Peyer's patch (tissue), 4 donors: ENCODE results near the gene MEG3. TPM values are rescaled to one million over a fixed set of nuclear protein-coding genes. Genes with fewer than 3 reads are reported as not detected.

Experiments
- DNase-seq, 3 donors: peaks; one replicate each; pipeline ENCODE4 v3.0.0-alpha.2; 2017 to 2019
- H3K27ac ChIP-seq, 4 donors: fragments of 200-600 bp; sonication (generic); one replicate each; pipeline ENCODE4 v1.5.1; 2016 to 2019
- H3K27me3 ChIP-seq, 2 donors: fragments of 200-600 bp; sonication (generic); one replicate each; pipeline ENCODE4 v1.5.1; 2019
- H3K36me3 ChIP-seq, 3 donors: fragments of 200-600 bp; sonication (generic); one replicate each; pipeline ENCODE4 v1.5.1; 2016 to 2019
- H3K4me1 ChIP-seq, 4 donors: fragments of 200-600 bp; sonication (generic); one replicate each; pipeline ENCODE4 v1.5.1; 2016 to 2019
- H3K4me3 ChIP-seq, 4 donors: fragments of 200-600 bp; sonication (generic); 1 replicate in 3 of 4; 2 replicates in 1 of 4; pipeline ENCODE4 v1.5.1; 2016 to 2019; ENCODE audit warnings: mild to moderate bottlenecking in 1 of 4
- H3K9me3 ChIP-seq, 4 donors: fragments of 200-600 bp; sonication (generic); one replicate each; pipeline ENCODE4 v1.5.1; 2016 to 2019; ENCODE audit warnings: mild to moderate bottlenecking in 1 of 4
- POLR2A ChIP-seq, 2 donors: fragments of 450-650 bp; IDR thresholded peaks; one replicate each; pipeline ENCODE4 v1.5.1; 2017; ENCODE audit warnings: antibody characterized with exemption in 2 of 2, mild to moderate bottlenecking in 2 of 2, moderate library complexity in 2 of 2
- total RNA-seq, 4 donors: library from RNA; depleted of rRNA; stranded (reverse); fragments of >200 nt; gene quantifications; one replicate each; pipeline ENCODE4 v1.1.0, GENCODE V29; 2016
- TF ChIP-seq, protein P1 (sequence below), 6 experiments: fragments of 450-650 bp in 4 of 6; fragments of 200-600 bp in 2 of 6; sonication (generic) in 1 of 6; IDR thresholded peaks; one replicate each; pipeline ENCODE4 v1.5.1; 2017 to 2019; ENCODE audit warnings: antibody characterized with exemption in 6 of 6, mild to moderate bottlenecking in 3 of 6, moderate library complexity in 1 of 6

Gene MEG3
- total RNA-seq, 4 donors from 2014 or later, result 5.8 to 135 (median 33.8) TPM

DNA sequence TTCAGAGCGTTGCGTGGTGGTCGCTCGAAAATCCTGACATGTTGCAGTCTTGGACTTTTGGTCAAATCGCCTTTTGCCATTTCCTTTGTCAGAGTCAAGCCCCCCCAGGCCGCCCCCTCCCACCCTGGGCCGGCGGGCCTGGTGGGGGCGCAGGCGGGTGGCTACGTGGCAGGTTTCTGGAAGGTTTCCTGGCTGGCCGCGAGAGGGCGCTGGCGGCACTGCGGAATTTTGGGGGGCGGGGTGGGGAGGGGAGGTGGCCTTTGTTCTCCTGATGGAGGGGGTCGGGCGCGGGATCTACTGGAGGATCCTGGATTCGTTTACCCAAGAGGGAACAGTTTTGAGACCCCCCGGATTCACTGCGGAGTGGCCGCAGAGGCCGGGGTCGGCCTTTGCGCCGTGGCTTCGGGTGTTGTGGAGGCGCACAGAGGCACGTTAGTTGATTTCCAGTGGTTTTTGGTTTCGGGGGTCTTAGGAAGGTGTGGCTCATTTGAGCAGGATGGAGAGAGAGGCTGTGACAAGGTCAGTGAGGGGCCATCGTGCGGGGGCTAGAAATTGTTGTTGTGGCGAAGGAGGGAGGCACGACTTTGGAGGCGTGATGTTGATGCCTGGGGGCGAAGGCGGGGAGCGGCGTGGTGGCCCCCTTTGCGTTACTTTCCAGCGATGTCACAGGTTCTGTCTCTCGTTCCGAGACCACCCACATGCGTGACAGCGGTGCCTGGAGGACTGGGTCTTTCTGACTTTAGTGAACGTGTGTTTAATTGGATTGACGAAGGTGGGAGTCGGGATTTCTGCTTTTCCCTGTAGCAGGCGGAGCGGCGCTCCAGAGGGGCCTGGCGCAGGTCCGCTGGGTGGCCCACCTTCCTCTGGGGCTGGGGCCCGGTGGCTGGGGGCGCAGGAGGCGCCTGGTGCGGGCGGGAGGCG is 1.4 kb downstream of the MEG3 start:
- TF ChIP-seq POLR2A (IDR thresholded peaks at IDR 0.05), result no peak
- TF ChIP-seq, protein P1, sequence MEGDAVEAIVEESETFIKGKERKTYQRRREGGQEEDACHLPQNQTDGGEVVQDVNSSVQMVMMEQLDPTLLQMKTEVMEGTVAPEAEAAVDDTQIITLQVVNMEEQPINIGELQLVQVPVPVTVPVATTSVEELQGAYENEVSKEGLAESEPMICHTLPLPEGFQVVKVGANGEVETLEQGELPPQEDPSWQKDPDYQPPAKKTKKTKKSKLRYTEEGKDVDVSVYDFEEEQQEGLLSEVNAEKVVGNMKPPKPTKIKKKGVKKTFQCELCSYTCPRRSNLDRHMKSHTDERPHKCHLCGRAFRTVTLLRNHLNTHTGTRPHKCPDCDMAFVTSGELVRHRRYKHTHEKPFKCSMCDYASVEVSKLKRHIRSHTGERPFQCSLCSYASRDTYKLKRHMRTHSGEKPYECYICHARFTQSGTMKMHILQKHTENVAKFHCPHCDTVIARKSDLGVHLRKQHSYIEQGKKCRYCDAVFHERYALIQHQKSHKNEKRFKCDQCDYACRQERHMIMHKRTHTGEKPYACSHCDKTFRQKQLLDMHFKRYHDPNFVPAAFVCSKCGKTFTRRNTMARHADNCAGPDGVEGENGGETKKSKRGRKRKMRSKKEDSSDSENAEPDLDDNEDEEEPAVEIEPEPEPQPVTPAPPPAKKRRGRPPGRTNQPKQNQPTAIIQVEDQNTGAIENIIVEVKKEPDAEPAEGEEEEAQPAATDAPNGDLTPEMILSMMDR (IDR thresholded peaks at IDR 0.05), result peak in 1 of 6 experiments; percentile 9
- no peaks in the 10 kb centered on the region for H3K27me3 ChIP-seq
- peak overlapping the region in 2 of 4 donors; percentile 25 to 54 for H3K27ac ChIP-seq
- H3K4me1 ChIP-seq, result no peaks in the 10 kb centered on the region
- DNase-seq, result no peak
- no peaks in the 10 kb centered on the region for H3K36me3 ChIP-seq
- peak overlapping the region in 2 of 4 donors; percentile 35 to 40 for H3K4me3 ChIP-seq
- H3K9me3 ChIP-seq, result no peaks in the 10 kb centered on the region

DNA sequence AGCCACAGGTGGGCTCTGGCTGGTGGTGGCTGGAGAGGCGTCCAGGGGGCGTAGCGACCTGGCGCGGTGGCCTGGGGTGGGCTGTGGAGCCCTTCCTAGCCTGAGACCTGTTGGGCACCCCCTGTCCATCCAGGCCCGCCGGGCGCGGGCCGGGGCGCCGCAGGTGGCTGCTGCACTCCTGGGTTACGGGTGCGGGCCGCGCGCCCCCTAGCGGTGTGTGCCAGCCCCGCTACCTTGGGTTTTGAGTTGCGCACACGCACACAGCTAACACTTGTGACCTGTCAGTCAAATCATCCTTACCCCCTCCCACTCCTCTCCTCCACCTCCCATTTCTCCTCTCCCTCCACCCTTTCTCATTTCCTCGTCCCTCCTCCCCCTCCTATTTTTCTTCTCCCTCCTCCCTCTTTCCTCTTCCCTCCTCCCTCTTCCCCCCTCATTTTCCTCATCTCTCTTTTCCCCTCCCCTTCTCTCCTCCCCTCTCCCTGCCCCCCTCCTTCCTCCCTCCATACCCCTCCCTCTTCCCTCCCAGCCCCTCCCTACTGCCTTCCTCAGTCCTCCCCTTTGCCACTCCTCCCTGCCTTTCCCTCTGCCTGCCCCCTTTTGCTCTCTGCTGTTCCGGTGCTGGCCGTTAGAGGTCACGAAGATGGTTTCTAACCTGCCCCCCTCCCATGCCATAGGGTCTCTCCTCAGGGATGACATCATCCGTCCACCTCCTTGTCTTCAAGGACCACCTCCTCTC is 2.3 kb downstream of the MEG3 start:
- TF ChIP-seq, protein P1 (IDR thresholded peaks at IDR 0.05), result peak in 1 of 6 experiments; percentile 4
- TF ChIP-seq POLR2A (IDR thresholded peaks at IDR 0.05), result no peak
- no peaks in the 10 kb centered on the region for H3K27me3 ChIP-seq
- DNase-seq, result no peak
- H3K4me3 ChIP-seq, result peak overlapping the region in 1 of 4 donors; percentile 40
- H3K9me3 ChIP-seq, result no peaks in the 10 kb centered on the region
- H3K27ac ChIP-seq, result no peak overlapping the region
- no peaks in the 10 kb centered on the region for H3K36me3 ChIP-seq
- no peaks in the 10 kb centered on the region for H3K4me1 ChIP-seq

DNA sequence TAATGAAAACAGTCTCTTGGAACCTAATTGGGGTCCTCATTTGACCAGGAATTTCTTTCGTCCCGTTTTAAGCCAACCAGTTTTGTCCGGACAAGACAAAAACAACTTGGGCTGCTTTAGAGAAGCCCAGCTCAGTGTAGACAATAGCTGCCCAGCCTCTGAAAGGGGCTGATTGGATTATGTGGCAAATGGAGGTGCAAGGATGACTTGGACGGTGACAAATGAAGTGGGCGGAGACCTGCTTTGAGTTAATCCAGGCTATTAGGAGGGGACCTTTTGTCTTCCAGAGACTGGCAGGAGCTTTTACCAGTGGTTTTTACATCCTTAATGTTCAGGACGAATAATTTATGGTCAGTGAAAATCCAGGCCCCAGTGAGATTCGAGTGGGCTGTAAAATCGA is 4.8 kb downstream of the MEG3 start:
- H3K27ac ChIP-seq, result no peak overlapping the region
- TF ChIP-seq, protein P1 (IDR thresholded peaks at IDR 0.05), result no peak
- no peak for TF ChIP-seq POLR2A (IDR thresholded peaks at IDR 0.05)
- H3K4me1 ChIP-seq, result no peaks in the 10 kb centered on the region
- H3K27me3 ChIP-seq, result no peaks in the 10 kb centered on the region
- no peak overlapping the region for H3K4me3 ChIP-seq
- no peaks in the 10 kb centered on the region for H3K36me3 ChIP-seq
- DNase-seq, result no peak
- no peaks in the 10 kb centered on the region for H3K9me3 ChIP-seq

DNA sequence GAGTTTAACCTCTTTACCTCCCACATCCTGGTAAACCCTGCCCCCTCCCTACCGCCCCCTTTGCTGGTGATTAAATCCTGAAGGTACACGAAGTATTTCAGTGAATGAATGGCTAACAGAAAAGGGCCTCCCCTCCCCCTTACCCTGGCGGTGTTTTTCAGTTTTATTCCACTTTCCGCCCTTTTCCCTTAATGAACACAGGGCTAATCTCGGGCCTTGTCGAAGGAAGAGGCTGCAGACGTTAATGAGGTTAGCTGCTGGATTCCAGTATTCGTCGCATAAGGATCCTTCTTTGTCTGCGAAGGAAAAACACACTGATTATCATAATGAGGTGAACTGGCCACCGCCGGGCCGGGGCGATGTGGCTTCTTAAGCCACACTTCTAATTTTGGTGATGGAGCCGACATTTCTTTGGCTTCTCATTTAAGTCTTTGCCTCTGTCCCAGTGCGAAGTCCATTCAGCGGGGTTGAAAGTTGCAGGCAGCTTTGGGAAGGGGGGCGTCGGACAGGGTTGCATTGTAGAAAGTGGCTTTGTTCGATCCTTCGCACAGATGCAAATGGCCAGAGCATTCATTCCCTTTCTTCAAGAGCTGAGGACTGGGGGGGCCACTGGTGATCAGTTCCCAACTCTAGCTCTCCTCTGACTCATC is 6.5 kb downstream of the MEG3 start:
- Histone ChIP-seq H3K27me3 (no peaks in the 10 kb centered on the region), H3K36me3 (no peaks in the 10 kb centered on the region), H3K4me1 (no peaks in the 10 kb centered on the region), H3K4me3 (no peak overlapping the region), H3K9me3 (no peaks in the 10 kb centered on the region), H3K27ac (no peak overlapping the region)
- DNase-seq, result no peak
- TF ChIP-seq, protein P1 (IDR thresholded peaks at IDR 0.05), result no peak
- TF ChIP-seq POLR2A (IDR thresholded peaks at IDR 0.05), result no peak

DNA sequence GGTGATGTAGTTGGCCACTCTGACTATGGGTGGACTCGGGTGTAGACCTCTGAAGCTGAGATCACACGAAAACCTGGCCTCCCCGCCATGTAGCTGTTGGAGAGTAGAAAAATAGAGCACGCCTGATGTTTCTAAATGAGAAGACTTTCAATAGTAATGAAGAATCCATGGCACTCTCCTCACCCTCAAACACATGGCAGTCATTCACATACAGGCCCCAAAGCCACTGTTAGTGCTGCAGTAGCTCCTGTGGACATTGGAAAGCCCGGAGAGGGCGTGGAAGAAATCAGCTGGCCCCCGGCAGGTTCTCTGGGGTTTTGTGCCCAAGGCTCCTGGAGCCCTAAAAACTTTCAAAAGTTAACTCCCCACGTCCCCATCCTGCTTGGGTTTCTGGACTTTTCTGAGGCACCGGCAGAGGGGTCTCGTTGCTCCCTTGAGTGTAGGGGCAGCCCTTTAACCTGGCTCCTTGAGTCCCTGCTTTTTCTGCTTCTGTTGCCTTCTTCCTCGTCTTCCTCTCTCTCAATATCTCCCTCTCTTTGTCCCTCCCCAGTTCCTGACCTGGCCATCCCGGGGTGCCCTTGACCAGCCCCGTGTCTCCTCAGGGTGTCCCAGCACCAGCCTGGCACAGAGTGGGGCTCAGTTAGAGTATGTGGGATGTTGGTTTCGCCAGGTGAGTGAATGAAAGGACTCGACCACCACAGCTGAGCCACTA is 8.3 kb downstream of the MEG3 start:
- no peaks in the 10 kb centered on the region for H3K27me3 ChIP-seq
- H3K4me3 ChIP-seq, result no peak overlapping the region
- H3K9me3 ChIP-seq, result no peaks in the 10 kb centered on the region
- no peak for TF ChIP-seq POLR2A (IDR thresholded peaks at IDR 0.05)
- TF ChIP-seq, protein P1 (IDR thresholded peaks at IDR 0.05), result no peak
- no peaks in the 10 kb centered on the region for H3K36me3 ChIP-seq
- DNase-seq, result no peak
- H3K4me1 ChIP-seq, result no peaks in the 10 kb centered on the region
- H3K27ac ChIP-seq, result no peak overlapping the region
